Activated T-cell treated with anti-CD3 and anti-CD28 coated beads, Interleukin-2, amount 50 U/mL, for 24 hours (primary cell): ENCODE measurements around the gene USP11.
A peak's percentile ranks its signal among the peaks of the same experiment; 100 is the strongest.

ENCODE experiments used
- DNase-seq: peaks from one replicate; pipeline ENCODE4 v3.0.0-alpha.2; 2020
- H3K27ac Mint-ChIP-seq: 2 replicates; pipeline ENCODE4 v1.8.0; 2020; ENCODE audit warnings: mild to moderate bottlenecking, mixed read lengths
- H3K27me3 Mint-ChIP-seq: 2 replicates; pipeline ENCODE4 v1.8.0; 2020; ENCODE audit warnings: mixed read lengths
- H3K36me3 Mint-ChIP-seq: 2 replicates; pipeline ENCODE4 v1.8.0; 2020; ENCODE audit warnings: low read depth, mixed read lengths
- H3K4me1 Mint-ChIP-seq: 2 replicates; pipeline ENCODE4 v1.8.0; 2020; ENCODE audit warnings: low read depth, mixed read lengths
- H3K4me3 Mint-ChIP-seq: 2 replicates; pipeline ENCODE4 v1.8.0; 2020; ENCODE audit warnings: mild to moderate bottlenecking, moderate library complexity, mixed read lengths
- H3K9me3 Mint-ChIP-seq: 2 replicates; pipeline ENCODE4 v1.8.0; 2020; ENCODE audit warnings: mixed read lengths

The USP11 gene

DNA sequence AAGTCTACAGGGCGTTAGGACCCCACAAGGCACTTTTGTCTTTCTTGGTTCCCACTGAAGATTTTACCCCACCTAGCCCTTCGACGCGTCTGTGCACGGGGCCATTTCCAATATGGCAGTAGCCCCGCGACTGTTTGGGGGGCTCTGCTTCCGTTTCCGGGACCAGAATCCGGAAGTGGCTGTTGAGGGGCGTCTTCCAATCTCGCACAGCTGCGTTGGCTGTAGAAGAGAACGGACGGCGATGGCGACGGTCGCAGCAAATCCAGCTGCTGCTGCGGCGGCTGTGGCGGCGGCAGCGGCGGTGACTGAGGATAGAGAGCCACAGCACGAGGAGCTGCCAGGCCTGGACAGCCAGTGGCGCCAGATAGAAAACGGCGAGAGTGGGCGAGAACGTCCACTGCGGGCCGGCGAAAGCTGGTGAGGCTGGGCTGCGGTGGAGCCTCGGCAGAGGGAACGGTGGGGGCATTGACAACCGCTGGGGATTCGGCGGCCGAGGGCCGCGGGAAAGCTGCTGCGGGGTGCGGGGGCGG lies at the start of gene USP11:
USP11 (plus strand) TSS at position 207 of the 530 bp plus-strand sequence; CDS start at position 242, 35 bp downstream.
- Mint-ChIP-seq H3K9me3 (no peaks in the 10 kb centered on the region), H3K4me3 (peak within 1 kb of the TSS; percentile 82), H3K36me3 (peaks cover 40% of the 10 kb centered on the region), H3K4me1 (peaks cover 32% of the 10 kb centered on the region), H3K27me3 (peaks cover 21% of the 10 kb centered on the region), H3K27ac (peak within 1 kb of the TSS; percentile 92)
- DNase-seq, result peak; percentile 61

DNA sequence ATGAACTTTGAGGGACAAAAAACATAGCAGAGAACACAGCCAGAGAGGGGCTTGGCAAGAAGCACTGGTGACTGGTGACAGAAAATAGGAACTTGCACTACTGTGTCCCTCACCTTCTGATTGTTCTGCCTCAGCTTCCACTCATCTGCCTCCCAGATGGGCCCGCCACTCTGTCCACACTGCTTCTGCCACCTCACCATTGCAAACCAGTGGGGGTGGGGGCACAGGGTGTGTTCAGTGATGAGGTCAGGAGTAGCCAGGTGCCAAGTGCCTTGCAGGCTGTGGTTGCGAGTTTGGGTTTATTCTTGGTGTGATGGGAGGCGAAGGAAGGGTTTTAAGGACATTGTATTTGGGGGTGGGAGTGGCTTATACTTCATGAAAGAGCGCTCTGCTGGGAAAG lies 48.3 kb upstream of the USP11 start:
- H3K27me3 Mint-ChIP-seq, result peaks cover 42% of the 10 kb centered on the region

DNA sequence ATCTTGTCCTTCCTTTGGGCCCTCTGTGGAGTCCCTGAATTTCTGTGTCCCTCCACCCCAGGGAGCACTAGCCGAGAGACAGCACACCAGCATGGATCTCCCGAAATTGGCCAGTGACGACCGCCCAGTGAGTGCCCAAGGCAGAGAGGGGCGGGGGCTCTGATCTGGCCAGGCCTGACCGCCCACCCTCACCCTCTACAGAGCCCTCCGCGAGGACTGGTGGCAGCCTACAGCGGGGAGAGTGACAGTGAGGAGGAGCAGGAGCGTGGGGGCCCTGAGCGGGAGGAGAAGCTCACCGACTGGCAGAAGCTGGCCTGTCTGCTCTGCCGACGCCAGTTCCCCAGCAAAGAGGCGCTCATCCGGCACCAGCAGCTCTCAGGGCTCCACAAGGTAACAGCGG lies 47.6 kb upstream of the USP11 start:
- no peak overlapping the region for H3K4me3 Mint-ChIP-seq
- peak overlapping the region; percentile 33 for H3K27ac Mint-ChIP-seq
- H3K36me3 Mint-ChIP-seq, result peaks cover 64% of the 10 kb centered on the region
- H3K4me1 Mint-ChIP-seq, result peaks cover 19% of the 10 kb centered on the region
- no peak for DNase-seq
- no peaks in the 10 kb centered on the region for H3K9me3 Mint-ChIP-seq
- peaks cover 40% of the 10 kb centered on the region for H3K27me3 Mint-ChIP-seq

More for the DNA sequence above, 48.3 kb upstream of the USP11 start:
- Mint-ChIP-seq H3K4me3 (no peak overlapping the region), H3K27ac (no peak overlapping the region), H3K9me3 (no peaks in the 10 kb centered on the region), H3K4me1 (peaks cover 15% of the 10 kb centered on the region), H3K36me3 (peaks cover 67% of the 10 kb centered on the region)
- DNase-seq, result no peak

DNA sequence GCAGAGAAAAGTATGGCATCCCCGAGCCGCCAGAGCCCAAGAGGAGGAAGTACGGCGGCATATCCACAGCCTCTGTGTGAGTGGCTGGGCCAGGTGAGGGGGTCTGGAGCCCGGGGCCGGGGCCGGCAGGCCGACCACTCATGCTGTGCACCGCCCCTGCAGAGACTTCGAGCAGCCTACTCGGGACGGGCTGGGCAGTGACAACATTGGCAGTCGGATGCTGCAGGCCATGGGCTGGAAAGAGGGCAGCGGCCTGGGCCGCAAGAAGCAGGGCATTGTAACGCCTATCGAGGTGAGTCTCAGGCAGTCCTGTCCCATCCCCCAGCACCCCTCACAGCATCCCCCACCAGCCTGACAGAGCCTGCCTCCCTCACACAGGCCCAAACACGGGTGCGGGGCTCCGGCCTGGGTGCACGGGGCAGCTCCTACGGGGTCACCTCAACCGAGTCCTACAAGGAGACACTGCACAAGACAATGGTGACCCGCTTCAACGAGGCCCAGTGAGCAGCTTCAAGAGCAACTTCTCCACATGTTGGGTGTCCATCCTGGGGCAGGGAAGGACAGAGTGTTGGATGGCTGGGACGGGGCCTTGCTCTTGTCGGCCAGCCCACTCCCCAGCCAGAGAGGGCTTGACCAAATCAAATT lies 46.6 kb upstream of the USP11 start:
- H3K27me3 Mint-ChIP-seq, result peaks cover 40% of the 10 kb centered on the region
- H3K36me3 Mint-ChIP-seq, result peaks cover 66% of the 10 kb centered on the region
- no peak for DNase-seq
- no peak overlapping the region for H3K27ac Mint-ChIP-seq
- peaks cover 22% of the 10 kb centered on the region for H3K4me1 Mint-ChIP-seq
- no peak overlapping the region for H3K4me3 Mint-ChIP-seq
- no peaks in the 10 kb centered on the region for H3K9me3 Mint-ChIP-seq

DNA sequence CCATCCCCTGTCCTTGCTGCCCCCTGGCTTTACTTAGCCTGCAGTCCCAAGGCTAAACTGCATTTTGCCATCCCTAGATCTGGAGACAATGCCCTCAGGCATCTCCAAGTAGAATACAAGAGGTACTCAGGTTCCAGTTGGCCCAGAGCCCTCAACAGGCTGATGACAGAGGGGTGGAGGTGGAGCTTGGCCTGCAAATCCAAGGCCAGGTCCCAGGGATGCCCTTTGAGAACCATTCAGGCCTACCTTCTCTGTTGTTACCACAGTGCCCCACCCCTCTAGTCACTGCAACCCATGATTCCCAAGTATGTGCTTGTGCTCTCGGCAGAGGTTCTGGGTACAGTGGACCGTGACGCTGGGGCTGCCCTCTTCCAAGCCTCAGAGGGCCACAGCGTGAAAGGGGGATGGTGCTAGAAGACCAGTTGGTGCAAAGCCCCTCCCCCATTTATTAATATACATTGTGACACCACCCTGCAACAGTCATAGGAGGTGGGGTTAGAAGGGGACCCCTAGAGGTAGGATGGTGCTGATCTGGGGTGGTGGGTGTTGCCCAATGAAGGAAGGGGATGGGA lies 45.6 kb upstream of the USP11 start:
- Mint-ChIP-seq H3K27ac (no peak overlapping the region), H3K4me3 (no peak overlapping the region), H3K36me3 (peaks cover 66% of the 10 kb centered on the region), H3K27me3 (peaks cover 31% of the 10 kb centered on the region), H3K4me1 (peaks cover 26% of the 10 kb centered on the region), H3K9me3 (no peaks in the 10 kb centered on the region)
- DNase-seq, result no peak

DNA sequence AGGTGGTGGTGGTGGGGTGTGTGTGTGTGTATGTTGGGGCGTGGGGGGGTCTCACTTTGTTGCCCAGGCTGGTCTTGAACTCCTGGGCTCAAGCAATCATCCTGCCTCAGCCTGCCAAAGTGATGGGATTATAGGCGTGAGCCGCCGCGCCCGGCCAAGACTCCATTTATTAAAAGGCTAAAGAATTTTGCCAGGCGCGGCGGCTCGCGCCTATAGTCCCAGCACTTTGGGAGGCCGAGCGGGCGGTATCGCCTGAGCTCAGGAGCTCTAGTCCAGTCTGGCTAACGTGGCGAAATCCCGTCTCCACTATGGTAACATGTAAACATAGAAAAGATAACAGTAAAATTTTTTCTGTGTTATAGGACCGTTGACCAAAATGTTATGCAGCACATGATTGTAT lies 42.9 kb upstream of the USP11 start:
- Mint-ChIP-seq H3K4me1 (peaks cover 46% of the 10 kb centered on the region), H3K27ac (no peak overlapping the region), H3K27me3 (peaks cover 15% of the 10 kb centered on the region), H3K36me3 (peaks cover 71% of the 10 kb centered on the region), H3K4me3 (no peak overlapping the region), H3K9me3 (no peaks in the 10 kb centered on the region)
- DNase-seq, result no peak

DNA sequence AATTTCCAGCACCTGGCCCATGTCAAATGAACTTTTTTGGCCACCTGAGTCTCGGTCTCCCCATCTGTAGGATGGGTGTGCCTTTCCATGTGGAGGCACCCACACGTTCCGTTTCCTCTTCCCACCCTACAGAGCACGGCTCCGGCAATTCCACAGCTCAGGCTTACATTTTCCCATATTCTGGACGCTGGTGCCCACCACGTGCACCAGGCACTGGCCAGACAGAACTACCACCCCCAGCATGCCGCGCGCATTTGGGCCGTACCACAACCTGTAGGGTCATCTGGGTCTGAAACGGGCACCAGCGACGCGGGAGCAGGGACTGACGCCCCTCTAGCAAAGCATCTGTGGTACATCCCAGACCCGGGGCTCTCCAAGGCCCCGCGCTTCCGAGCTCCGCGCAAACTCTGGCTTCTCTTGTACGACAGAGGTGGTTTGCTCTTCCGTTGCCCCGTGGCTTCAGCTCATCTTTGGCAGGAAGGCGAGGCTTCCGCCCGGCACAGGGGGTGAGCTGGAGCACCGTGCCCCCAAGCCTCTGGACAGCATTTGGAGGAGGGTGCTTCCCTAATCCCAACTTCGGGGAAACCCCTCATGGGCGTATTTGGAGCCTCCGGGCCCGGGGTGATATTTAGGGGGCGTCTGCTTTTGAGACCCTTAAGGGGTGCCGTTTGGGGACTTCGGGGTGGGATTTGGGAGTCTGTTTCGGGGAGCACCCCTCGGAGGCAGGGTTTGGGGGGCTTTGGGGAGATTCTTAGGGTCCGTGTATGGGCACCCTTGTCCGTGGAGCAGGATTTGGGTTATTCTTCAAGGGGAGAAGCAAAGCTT lies 42.2 kb upstream of the USP11 start:
- Mint-ChIP-seq H3K4me1 (peaks cover 51% of the 10 kb centered on the region), H3K27ac (peak overlapping the region; percentile 95), H3K27me3 (peaks cover 14% of the 10 kb centered on the region), H3K9me3 (no peaks in the 10 kb centered on the region), H3K4me3 (peak overlapping the region; percentile 88), H3K36me3 (peaks cover 71% of the 10 kb centered on the region)
- DNase-seq, result peak; percentile 85

DNA sequence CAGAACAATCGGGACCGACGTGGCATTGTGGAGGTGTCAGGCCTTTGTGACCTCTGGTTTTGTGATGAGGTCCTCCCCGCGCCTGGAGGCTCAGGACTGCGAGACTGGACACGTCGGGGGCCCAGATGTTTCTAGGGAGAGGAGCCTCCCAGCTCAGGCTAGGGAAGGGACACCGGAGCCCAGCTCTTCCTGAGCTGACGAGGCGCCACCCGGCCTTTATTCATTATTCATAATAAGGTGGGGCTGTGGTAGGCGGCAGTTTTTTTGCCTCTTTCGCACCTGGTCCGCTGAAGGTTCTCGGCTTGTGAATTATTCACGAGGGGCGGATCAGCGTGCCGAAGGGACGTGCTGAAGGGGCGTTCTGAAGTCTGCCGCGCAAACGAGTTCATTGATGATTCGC lies 41.5 kb upstream of the USP11 start:
- peak; percentile 61 for DNase-seq
- no peaks in the 10 kb centered on the region for H3K9me3 Mint-ChIP-seq
- peak overlapping the region; percentile 88 for H3K4me3 Mint-ChIP-seq
- H3K36me3 Mint-ChIP-seq, result peaks cover 71% of the 10 kb centered on the region
- H3K27me3 Mint-ChIP-seq, result peaks cover 10% of the 10 kb centered on the region
- peaks cover 58% of the 10 kb centered on the region for H3K4me1 Mint-ChIP-seq
- H3K27ac Mint-ChIP-seq, result peak overlapping the region; percentile 95

DNA sequence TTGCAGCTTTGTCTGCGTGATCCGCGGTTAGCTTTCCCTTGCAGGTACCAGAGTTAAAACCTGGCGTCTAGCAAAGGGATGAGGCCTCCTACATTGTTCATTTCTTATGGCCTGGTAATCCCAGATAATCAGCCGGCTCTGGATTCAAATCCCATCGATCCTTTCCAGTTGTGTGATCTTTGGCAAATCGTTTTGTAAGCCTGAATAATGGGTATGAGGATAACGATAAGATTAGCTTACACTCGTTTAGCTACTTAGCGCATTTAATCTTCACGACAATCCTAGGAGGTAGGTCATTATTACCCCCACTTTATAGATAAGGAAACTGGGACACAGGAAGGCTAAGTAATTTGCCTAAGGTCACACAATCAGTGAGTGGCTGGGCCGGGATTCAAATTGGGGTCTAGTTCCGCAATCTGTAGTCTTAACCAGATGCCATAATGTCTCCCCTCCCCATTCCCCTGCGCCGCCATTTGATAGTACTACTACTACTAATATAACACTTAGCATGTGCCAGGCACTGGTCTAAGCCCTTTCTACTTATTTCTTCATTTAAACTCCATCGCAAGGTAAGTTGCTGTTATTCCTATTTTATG lies 40.9 kb upstream of the USP11 start:
- no peak for DNase-seq
- H3K4me1 Mint-ChIP-seq, result peaks cover 64% of the 10 kb centered on the region
- H3K27ac Mint-ChIP-seq, result peak overlapping the region; percentile 95
- peaks cover 71% of the 10 kb centered on the region for H3K36me3 Mint-ChIP-seq
- peak overlapping the region; percentile 88 for H3K4me3 Mint-ChIP-seq
- H3K9me3 Mint-ChIP-seq, result no peaks in the 10 kb centered on the region
- peaks cover 6% of the 10 kb centered on the region for H3K27me3 Mint-ChIP-seq

DNA sequence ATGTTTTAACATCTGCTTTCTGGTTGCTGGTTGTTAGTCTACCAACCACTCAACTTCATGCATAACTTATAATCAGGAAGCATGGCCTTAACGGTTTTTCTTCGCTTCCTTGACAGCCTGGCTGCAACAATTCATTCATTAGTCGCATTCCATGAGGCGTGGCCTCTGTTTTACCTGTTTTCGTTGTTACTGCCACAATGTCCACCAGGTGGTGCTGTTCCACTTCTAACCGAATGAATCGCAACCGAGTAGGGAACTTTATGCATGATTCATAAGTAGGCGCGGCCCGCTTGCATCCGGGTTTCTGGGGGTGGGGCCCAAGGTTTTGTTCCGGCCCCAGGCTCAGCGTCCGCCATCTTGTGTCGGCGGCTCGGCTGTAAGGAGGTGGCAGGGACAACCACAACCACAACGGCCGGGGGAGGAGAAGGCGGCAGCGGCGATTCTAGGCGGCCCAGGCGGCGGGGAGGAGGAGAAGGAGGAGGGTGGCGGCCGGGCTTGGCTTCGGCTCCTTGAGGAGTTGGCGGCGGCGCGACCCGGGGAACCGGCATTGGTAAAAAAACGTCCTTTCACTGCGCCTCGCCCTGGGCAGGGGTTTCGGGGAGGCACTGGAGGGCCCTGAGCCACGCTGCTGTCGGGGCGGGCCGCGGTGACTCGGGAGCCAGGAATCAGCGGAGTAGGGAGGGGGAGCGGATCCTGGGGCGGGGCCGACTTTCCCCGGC lies 39.2 kb upstream of the USP11 start, which contains the start of gene UBA1:
UBA1 (plus strand) TSS at position 355 of the 719 bp plus-strand sequence. CDS start 4,974 bp downstream, outside the sequence.
- Mint-ChIP-seq H3K36me3 (peaks cover 82% of the 10 kb centered on the region), H3K27me3 (peaks cover 3% of the 10 kb centered on the region), H3K27ac (peak within 1 kb of the TSS; percentile 98)

DNA sequence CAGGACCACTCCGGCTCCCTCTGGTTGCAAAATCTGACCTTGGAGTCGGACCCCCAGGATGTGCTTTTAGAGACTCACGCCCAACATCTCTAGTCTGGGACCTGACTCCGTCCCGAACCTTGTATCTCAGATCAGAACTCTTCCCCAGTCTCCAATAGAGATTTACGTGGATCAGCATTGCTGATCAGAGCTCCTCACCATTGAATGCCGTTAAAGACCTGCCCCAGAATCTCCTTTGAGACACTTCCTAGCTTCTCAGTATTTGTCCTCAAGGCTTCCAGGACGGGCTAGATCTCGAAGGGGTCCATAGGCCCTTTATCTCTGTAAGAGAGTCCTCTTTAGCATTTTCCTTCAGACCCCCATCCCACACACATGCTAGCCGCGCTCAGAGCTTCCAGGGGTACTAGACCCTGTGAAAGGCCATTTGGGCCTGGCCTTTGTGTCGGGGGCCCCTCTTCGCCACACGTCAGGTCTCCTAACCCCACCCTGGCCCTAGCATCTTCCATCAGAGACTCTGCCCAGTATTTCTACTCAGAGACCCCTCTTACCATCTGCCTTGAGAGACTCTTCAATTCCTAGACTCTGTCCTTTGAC lies 38.5 kb upstream of the USP11 start:
- Mint-ChIP-seq H3K4me3 (peak overlapping the region; percentile 95), H3K4me1 (peaks cover 66% of the 10 kb centered on the region), H3K27me3 (peaks cover 3% of the 10 kb centered on the region), H3K9me3 (no peaks in the 10 kb centered on the region), H3K36me3 (peaks cover 89% of the 10 kb centered on the region), H3K27ac (peak overlapping the region; percentile 98)
- no peak for DNase-seq

More for the DNA sequence above, 39.2 kb upstream of the USP11 start, which contains the start of gene UBA1:
- H3K9me3 Mint-ChIP-seq, result no peaks in the 10 kb centered on the region
- peak; percentile 95 for DNase-seq
- H3K4me1 Mint-ChIP-seq, result peaks cover 73% of the 10 kb centered on the region
- peak within 1 kb of the TSS; percentile 95 for H3K4me3 Mint-ChIP-seq

DNA sequence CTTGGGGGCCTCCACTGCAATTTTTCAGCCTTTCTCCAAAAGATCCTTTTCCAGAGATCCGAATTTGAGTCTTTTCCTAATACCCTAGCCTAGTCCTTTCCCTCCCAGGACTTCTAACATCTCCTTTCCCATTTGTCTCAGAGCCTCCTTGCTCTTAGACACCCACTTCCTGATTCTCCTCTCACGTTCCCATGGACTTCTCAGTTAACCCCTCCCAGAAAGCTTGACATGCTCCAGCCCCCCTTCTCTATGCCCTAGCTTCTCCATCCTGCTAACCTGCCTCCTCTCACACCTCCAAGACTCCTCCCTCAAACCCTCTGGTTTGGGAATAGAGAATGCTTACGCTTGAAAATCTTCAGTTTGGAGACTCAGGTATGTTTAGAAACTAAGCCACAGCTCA lies 36.7 kb upstream of the USP11 start:
- Mint-ChIP-seq H3K9me3 (no peaks in the 10 kb centered on the region), H3K27ac (peak overlapping the region; percentile 98), H3K4me3 (peak overlapping the region; percentile 95), H3K36me3 (peaks cover 98% of the 10 kb centered on the region), H3K27me3 (no peaks in the 10 kb centered on the region), H3K4me1 (peaks cover 57% of the 10 kb centered on the region)
- DNase-seq, result no peak

DNA sequence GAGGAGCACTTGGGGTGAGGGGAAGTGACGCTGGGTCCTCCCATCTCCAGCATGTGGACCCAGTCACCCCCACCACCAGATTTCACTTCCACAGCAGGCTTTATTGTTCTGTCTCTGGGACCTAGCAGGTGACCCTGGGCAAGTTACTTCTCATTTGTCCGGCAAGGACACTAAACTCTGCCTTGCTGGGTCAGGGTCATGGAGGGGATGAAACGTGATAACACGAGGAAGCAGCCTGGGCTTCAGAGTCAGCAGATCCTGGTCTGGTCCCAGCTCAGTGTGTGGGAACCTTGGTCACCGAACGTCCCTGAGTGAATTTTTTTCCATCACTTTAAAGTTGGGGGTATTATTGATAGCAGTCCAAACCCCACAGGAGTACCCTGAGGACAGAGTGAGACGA lies 35.3 kb upstream of the USP11 start:
- Mint-ChIP-seq H3K27ac (peak overlapping the region; percentile 98), H3K27me3 (no peaks in the 10 kb centered on the region), H3K4me3 (peak overlapping the region; percentile 23), H3K9me3 (no peaks in the 10 kb centered on the region), H3K4me1 (peaks cover 52% of the 10 kb centered on the region), H3K36me3 (peaks cover 100% of the 10 kb centered on the region)
- DNase-seq, result no peak
